Erythroblast (primary cell): Measurements from ENCODE around the gene STIMATE.

Source experiments
- GATA1 ChIP-seq: IDR thresholded peaks from 2 replicates; pipeline ENCODE4 v1.6.1; 2011; ENCODE audit warnings: low read depth, mild to moderate bottlenecking, control low read depth, low read length, moderate library complexity
- POLR2A ChIP-seq: IDR thresholded peaks from 2 replicates; pipeline ENCODE4 v1.6.1; 2011; ENCODE audit warnings: mild to moderate bottlenecking, low read length

DNA sequence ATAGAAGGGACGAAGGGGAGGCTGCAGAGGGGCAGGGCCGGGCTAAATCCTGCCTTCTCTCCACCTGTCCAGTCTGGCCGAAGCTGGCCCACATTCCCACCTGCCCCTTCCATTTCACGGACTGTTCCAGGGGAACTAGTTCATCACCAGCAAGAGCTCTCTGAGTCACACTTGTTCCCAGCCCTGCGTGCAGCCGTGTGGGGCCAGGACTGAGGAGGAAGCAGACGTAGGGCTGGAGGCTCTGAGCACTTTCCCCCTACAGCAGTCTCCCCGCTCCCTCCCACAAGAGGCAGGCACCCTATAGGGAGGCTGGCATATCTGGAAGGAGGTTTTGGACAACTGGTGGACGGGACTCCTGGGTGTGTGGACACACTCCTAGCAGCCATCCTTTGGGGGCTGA, 69.9 kb downstream of the STIMATE start:
- no peak for TF ChIP-seq POLR2A
- no peak for TF ChIP-seq GATA1
